DMS153 (cell line): ENCODE measurements around the gene ACO2.
"Not testable (repeated sequence)": the region's sequence is repeated elsewhere in the genome, so short reads cannot be mapped to it uniquely, and the experiment has no call there.

Source experiments
- DNase-seq: peaks from one replicate; lab custom pipeline; 2025; lab: John Stamatoyannopoulos, UW

The ACO2 gene

GRCh38 chr22:41568811-41569210, 99.9 kb downstream of the ACO2 start:
- no peak for DNase-seq

GRCh38 chr22:41570221-41570620, 101.3 kb downstream of the ACO2 start:
- DNase-seq: no peak

DNA sequence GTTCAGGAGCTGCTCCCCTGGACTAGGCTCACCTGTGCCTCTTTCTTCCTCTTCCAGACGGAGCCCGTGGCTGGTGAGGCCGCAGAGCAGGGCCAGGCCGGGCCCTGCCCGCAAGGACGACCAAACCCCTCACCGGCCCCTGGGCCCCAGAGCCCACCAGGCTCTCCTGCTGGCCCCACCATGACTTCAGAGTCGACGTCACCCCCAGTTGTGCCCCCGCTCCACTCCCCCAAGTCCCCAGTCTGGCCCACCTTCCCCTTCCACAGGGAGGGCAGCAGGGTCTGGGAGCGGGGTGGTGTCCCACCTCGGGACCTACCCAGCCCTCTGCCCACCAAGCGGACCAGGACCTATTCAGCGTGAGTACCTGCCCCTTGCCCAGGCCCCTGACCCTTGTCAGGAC, 102.9 kb downstream of the ACO2 start:
- no peak for DNase-seq

DNA sequence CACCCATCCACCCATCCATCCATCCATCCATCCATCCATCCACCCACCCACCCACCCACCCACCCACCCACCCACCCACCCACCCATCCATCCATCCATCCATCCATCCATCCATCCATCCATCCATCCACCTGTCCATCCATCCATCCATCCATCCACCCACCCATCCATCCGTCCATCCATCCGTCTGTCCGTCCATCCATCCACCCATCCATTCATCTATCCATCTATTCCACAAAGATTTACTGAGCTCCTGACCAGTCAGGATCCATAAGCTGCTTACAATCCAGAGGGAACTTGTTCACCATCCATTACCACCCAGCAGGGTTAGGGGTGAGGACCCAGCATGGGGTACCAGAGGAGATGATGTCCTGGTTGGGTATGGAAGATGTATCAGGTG, 103.4 kb downstream of the ACO2 start:
- DNase-seq: not testable (repeated sequence)

GRCh38 chr22:41573677-41574076, 104.8 kb downstream of the ACO2 start:
- no peak for DNase-seq

DNA sequence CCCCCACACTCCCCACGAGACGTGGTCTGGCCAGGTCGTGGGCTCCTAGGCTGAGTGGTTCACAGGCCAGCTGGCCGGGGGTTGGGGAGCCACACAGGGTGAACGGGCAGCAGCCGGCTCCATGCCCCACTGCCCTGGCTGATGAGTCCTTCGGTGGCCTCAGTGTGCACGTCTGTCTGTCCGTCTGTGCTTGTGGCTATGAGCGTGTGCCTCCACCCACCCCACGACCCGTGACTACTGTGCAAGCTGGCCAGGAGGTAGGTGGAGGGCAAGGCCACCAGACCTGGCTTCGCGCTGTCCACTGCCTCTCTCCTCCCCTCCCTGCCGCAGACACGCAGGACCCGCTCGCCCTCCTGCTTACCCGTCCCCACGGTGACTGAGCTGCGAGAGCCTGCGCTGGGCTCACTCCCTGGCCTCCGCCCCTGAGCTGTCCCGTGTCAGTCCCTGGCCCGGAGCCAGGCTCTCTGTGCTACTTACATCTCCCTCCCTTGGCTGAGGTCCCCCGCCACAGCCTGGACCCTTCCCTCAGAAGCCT, 106.0 kb downstream of the ACO2 start:
- no peak for DNase-seq

DNA sequence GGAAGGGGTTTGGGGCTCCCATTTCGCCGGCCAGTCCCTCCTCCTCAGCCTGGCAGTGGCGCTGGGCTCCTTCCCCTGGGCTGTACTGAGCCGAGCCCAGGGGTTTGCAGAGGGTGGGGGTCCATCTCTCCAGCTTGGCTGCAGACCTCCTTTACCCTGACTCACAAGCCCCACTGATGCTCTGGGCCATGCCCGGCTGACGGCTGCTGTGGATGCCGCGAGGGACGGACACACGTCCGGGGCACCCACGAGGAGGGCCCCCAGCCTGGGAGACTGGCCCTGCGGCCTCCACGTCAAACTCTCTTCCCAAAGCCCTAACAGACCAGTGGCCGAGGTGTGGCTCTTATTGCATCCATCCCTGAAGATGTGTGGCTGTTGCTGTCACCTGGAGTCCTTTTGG, 106.6 kb downstream of the ACO2 start:
- no peak for DNase-seq

DNA sequence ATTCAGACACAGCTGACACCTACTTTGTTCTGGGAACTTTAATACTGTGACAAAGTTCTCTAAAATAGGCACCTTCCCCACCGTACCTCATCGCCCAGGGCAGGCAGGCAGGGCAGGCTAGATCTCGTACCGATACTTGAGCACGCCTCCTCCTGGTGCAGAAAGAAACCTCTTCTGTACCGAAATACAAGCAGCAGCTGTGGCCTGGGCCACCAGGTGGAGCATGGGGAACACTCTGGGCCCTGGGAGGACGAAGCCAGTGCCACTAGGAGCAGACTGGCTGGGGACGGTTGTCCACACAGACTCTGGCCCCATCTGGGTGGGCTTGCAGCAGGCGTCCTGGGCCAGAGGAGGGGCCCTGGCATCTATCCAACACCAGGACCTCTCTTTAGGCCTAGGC, 108.0 kb downstream of the ACO2 start:
- DNase-seq: peak; percentile 13

DNA sequence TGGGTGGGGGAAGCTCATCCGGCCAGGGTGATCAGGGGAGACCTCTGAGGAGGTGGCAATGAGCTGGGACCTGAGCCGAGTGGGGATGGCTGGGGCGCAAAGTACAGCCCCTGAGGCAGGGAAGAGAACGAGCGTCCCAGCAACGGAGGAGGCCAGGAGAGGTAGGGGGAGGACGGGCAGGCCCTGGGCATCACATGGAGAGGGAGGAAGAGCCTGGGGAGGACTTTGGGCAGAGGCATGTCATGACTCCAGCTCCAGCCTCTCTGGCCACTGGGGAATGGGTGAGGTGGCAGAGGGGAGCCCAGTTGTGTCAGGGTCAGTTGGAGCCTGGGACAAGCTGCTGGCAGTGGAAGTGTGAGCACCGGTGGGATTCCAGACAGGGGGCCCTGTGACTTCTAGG, 109.2 kb downstream of the ACO2 start:
- no peak for DNase-seq
